ENCODE measurements around the gene GAS2. TPM values are rescaled to one million over a fixed set of nuclear protein-coding genes. Genes with fewer than 3 reads are reported as not detected.

The GAS2 gene
- total and polyA plus RNA-seq, 9 of the 15 experiments (the other 6 are each of a cell fraction or from before 2014, with no cell fraction given) = 0.77 to 1.9 (median 1.1) TPM

DNA sequence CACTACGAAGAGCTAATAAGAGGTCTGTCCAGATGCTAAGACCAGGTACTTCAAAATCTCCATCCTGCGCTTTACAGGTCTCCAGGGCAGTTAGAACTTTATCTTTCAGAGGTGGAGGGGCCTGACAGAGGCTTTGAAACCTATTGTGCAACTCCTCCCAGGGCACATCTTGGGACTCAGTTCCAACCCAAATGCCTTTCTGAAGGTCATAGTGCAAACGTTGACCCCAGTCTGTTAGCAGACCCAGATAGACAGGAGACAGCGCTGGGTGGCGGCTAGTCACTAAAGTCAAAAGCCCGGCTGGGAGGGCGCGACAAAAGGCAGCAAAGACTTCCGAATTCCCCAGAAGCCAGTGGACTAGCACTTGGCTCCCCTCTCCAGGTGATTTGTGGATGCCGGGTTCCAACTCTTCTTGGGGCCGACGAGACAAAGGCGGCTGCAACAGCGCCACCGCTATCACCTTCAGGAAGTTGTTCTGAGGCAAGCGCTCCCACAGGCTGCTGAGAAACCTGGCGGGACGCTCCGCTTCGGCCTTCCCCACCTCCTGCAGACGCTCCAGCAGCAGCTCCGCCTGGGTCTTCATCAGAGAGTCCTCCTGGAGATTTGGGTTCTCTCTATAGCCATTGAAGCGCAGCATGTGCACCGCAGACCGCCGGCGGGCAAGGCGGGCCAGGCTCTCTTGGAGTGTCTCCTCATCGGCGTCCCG lies 41.5 kb upstream of the GAS2 start (continued):
- TF ChIP-seq PCBP2 (IDR thresholded peaks at IDR 0.05; ENCODE audit: low read depth, low read length, poor library complexity, severe bottlenecking) (no peak), ELF4 (CRISPR knock-in tag; IDR thresholded peaks at IDR 0.05) (no peak), SREBF2 (CRISPR knock-in tag; IDR thresholded peaks at IDR 0.05) (no peak), RAD21 (CRISPR knock-in tag; conservative IDR thresholded peaks at IDR 0.05 in 1 of 2, IDR thresholded peaks at IDR 0.05 in 1 of 2) (peak in 1 of 2 experiments; percentile 31; a peak in 1 of 4 replicates), TEAD1 (CRISPR knock-in tag; IDR thresholded peaks at IDR 0.05) (no peak), XRCC5 (IDR thresholded peaks at IDR 0.05; ENCODE audit: low read depth, low read length) (0 out of 2 replicates have a peak, but pooled peaks have one; percentile 44), WHSC1 (IDR thresholded peaks at IDR 0.05; ENCODE audit: low read length) (no peak), ZNF551 (CRISPR knock-in tag; IDR thresholded peaks at IDR 0.05) (no peak), MAFG (tag; conservative IDR thresholded peaks at IDR 0.05) (no peak), HLTF (IDR thresholded peaks at IDR 0.05) (no peak), YY1 (IDR thresholded peaks at IDR 0.05; ENCODE audit: borderline replicate concordance in 1 of 3, control insufficient read depth in 1 of 3, extremely low read depth in 1 of 3, insufficient read depth in 3 of 3, insufficient read length in 1 of 3, insufficient replicate concordance in 2 of 3, low read depth in 1 of 3, low read length in 2 of 3) (peak in 1 of 3 experiments; percentile 11), HDAC2 (IDR thresholded peaks at IDR 0.05) (no peak), KLF1 (tag; IDR thresholded peaks at IDR 0.05) (no peak), BRF1 (IDR thresholded peaks at IDR 0.05; ENCODE audit: borderline replicate concordance, extremely low read depth, insufficient read length) (no peak)
- TF ChIP-seq, protein P1, sequence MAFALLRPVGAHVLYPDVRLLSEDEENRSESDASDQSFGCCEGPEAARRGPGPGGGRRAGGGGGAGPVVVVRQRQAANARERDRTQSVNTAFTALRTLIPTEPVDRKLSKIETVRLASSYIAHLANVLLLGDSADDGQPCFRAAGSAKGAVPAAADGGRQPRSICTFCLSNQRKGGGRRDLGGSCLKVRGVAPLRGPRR (CRISPR knock-in tag; IDR thresholded peaks at IDR 0.05) = no peak
- TF ChIP-seq, protein P2, sequence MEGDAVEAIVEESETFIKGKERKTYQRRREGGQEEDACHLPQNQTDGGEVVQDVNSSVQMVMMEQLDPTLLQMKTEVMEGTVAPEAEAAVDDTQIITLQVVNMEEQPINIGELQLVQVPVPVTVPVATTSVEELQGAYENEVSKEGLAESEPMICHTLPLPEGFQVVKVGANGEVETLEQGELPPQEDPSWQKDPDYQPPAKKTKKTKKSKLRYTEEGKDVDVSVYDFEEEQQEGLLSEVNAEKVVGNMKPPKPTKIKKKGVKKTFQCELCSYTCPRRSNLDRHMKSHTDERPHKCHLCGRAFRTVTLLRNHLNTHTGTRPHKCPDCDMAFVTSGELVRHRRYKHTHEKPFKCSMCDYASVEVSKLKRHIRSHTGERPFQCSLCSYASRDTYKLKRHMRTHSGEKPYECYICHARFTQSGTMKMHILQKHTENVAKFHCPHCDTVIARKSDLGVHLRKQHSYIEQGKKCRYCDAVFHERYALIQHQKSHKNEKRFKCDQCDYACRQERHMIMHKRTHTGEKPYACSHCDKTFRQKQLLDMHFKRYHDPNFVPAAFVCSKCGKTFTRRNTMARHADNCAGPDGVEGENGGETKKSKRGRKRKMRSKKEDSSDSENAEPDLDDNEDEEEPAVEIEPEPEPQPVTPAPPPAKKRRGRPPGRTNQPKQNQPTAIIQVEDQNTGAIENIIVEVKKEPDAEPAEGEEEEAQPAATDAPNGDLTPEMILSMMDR (IDR thresholded peaks at IDR 0.05 in 2 of 3, conservative IDR thresholded peaks at IDR 0.05 in 1 of 3; ENCODE audit: insufficient read depth in 2 of 3, low read depth in 1 of 3, low read length in 3 of 3) = peak; percentile 58 to 79 (median 68)
- TF ChIP-seq, protein P3, sequence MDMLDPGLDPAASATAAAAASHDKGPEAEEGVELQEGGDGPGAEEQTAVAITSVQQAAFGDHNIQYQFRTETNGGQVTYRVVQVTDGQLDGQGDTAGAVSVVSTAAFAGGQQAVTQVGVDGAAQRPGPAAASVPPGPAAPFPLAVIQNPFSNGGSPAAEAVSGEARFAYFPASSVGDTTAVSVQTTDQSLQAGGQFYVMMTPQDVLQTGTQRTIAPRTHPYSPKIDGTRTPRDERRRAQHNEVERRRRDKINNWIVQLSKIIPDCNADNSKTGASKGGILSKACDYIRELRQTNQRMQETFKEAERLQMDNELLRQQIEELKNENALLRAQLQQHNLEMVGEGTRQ (CRISPR knock-in tag; IDR thresholded peaks at IDR 0.05) = no peak
- TF ChIP-seq, protein P4, sequence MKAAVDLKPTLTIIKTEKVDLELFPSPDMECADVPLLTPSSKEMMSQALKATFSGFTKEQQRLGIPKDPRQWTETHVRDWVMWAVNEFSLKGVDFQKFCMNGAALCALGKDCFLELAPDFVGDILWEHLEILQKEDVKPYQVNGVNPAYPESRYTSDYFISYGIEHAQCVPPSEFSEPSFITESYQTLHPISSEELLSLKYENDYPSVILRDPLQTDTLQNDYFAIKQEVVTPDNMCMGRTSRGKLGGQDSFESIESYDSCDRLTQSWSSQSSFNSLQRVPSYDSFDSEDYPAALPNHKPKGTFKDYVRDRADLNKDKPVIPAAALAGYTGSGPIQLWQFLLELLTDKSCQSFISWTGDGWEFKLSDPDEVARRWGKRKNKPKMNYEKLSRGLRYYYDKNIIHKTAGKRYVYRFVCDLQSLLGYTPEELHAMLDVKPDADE (conservative IDR thresholded peaks at IDR 0.05; ENCODE audit: control insufficient read depth, low read depth, low read length) = no peak

All from K562 (cell line).